ENCODE results near the gene THSD4. TPM values are rescaled to one million over a fixed set of nuclear protein-coding genes. Genes with fewer than 3 reads are reported as not detected.

THSD4 gene
- polyA plus RNA-seq, 1 donor from 2014 or later: 0.46 TPM

DNA sequence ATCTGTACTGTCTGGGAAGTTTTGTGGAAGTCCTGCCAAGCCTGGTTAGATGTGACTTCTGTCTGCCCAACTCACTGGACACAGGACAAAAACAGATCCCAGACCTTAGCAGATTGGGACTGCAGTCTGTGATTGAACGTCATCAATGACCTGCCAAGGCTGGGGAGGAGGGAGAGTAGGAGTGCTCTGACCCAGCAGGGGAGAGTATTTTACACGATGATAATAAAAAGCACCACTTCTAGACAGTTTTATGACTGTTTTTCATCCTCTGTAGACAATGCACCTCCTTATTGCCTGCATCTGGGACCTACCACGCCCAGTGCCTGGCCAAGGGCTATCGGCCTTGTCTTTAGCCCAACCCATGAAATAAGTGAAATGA, 592.8 kb downstream of the THSD4 start:
- Histone ChIP-seq H3K4me2 (ENCODE audit: low read length) (no peak overlapping the region), H3K27me3 (ENCODE audit: insufficient read depth, low read depth, low read length) (no peaks in the 10 kb centered on the region), H3K4me3 (ENCODE audit: low read length) (no peak overlapping the region), H3K9ac (ENCODE audit: low read length) (no peak overlapping the region), H4K20me1 (ENCODE audit: insufficient read depth) (no peaks in the 10 kb centered on the region), H3K9me3 (ENCODE audit: low read length) (no peaks in the 10 kb centered on the region), H3F3A (ENCODE audit: insufficient read depth, low read length, poor library complexity, severe bottlenecking) (no peaks in the 10 kb centered on the region), H3K27ac (ENCODE audit: low read length) (no peak overlapping the region), H3K79me2 (replicated peaks; ENCODE audit: insufficient read depth, low read length) (no peaks in the 10 kb centered on the region), H3K36me3 (ENCODE audit: insufficient read depth, low read length) (no peaks in the 10 kb centered on the region), H3K9me2 (ENCODE audit: insufficient read depth, low read length) (no peaks in the 10 kb centered on the region), H2AFZ (ENCODE audit: low read depth, low read length) (no peak overlapping the region)
- TF ChIP-seq EP300 (conservative IDR thresholded peaks at IDR 0.05; ENCODE audit: poor library complexity, severe bottlenecking): no peak
- no peak for TF ChIP-seq TAF1 (IDR thresholded peaks at IDR 0.05; ENCODE audit: low read depth)
- no peak for TF ChIP-seq MXI1 (conservative IDR thresholded peaks at IDR 0.05; ENCODE audit: poor library complexity, severe bottlenecking)
- no peak for TF ChIP-seq REST (IDR thresholded peaks at IDR 0.05; ENCODE audit: borderline replicate concordance)
- TF ChIP-seq CTCF (IDR thresholded peaks at IDR 0.05; ENCODE audit: poor library complexity, severe bottlenecking): no peak
- no peak for TF ChIP-seq RAD21 (conservative IDR thresholded peaks at IDR 0.05)
- no peak for TF ChIP-seq EZH2 (IDR thresholded peaks at IDR 0.05; ENCODE audit: borderline replicate concordance, insufficient read depth, low read length, poor library complexity, severe bottlenecking)
- TF ChIP-seq POLR2AphosphoS5 (IDR thresholded peaks at IDR 0.05): no peak
- no peak for TF ChIP-seq SMC3 (conservative IDR thresholded peaks at IDR 0.05; ENCODE audit: poor library complexity)

DNA sequence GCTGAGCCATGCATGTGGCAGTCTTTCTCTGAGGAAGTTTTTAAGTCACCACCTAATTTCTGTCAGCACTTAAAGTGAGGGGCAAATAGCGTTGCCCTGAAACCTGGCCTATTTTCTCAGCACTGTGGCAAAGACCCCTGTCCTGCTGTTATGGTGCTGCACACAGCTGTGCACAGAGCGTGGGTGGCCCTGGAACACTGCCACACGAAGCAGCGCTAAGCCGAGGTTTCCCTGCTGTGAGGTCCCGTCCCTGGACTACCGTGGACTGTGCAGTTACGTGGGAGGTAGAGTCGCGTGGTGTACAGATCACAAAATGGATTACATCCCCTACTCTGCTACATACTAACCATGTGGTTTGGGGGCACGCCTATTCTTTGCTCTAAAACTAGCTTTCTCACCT, 593.5 kb downstream of the THSD4 start:
- Histone ChIP-seq H3K9me2 (ENCODE audit: insufficient read depth, low read length) (no peaks in the 10 kb centered on the region), H3K9ac (ENCODE audit: low read length) (no peak overlapping the region), H3K27ac (ENCODE audit: low read length) (no peak overlapping the region), H2AFZ (ENCODE audit: low read depth, low read length) (no peak overlapping the region), H3K4me2 (ENCODE audit: low read length) (no peak overlapping the region), H3K36me3 (ENCODE audit: insufficient read depth, low read length) (no peaks in the 10 kb centered on the region), H3K79me2 (replicated peaks; ENCODE audit: insufficient read depth, low read length) (no peaks in the 10 kb centered on the region), H3K27me3 (ENCODE audit: insufficient read depth, low read depth, low read length) (no peaks in the 10 kb centered on the region), H3K4me3 (ENCODE audit: low read length) (no peak overlapping the region), H3K9me3 (ENCODE audit: low read length) (no peaks in the 10 kb centered on the region), H4K20me1 (ENCODE audit: insufficient read depth) (no peaks in the 10 kb centered on the region), H3F3A (ENCODE audit: insufficient read depth, low read length, poor library complexity, severe bottlenecking) (no peaks in the 10 kb centered on the region)
- TF ChIP-seq EZH2 (IDR thresholded peaks at IDR 0.05; ENCODE audit: borderline replicate concordance, insufficient read depth, low read length, poor library complexity, severe bottlenecking) (no peak), MXI1 (conservative IDR thresholded peaks at IDR 0.05; ENCODE audit: poor library complexity, severe bottlenecking) (no peak), REST (IDR thresholded peaks at IDR 0.05; ENCODE audit: borderline replicate concordance) (no peak), POLR2AphosphoS5 (IDR thresholded peaks at IDR 0.05) (no peak), CTCF (IDR thresholded peaks at IDR 0.05; ENCODE audit: poor library complexity, severe bottlenecking) (no peak), SMC3 (conservative IDR thresholded peaks at IDR 0.05; ENCODE audit: poor library complexity) (no peak), EP300 (conservative IDR thresholded peaks at IDR 0.05; ENCODE audit: poor library complexity, severe bottlenecking) (no peak), TAF1 (IDR thresholded peaks at IDR 0.05; ENCODE audit: low read depth) (no peak), RAD21 (conservative IDR thresholded peaks at IDR 0.05) (no peak)

Measured in neural cell (in vitro differentiated cells).